Vagina (tissue), 2 donors: ENCODE measurements around the gene ADAMTS12.

ENCODE experiments used
- CTCF ChIP-seq, 3 experiments: fragments of 450-650 bp in 2 of 3; fragments of 200-600 bp in 1 of 3; sonication (generic) in 1 of 3; IDR thresholded peaks; one replicate each; pipeline ENCODE4 v1.5.1; 2017 to 2019; ENCODE audit warnings: antibody characterized with exemption in 3 of 3, mild to moderate bottlenecking in 2 of 3, moderate library complexity in 2 of 3
- POLR2A ChIP-seq, 2 donors: fragments of 450-650 bp; IDR thresholded peaks; one replicate each; pipeline ENCODE4 v1.6.1; 2017; ENCODE audit warnings: antibody characterized with exemption in 2 of 2, mild to moderate bottlenecking in 2 of 2, moderate library complexity in 2 of 2
- POLR2AphosphoS5 ChIP-seq, 2 donors: sonication (generic); formaldehyde crosslinking; IDR thresholded peaks; one replicate each; pipeline ENCODE4 v1.9.0; 2017; ENCODE audit warnings: antibody characterized with exemption in 2 of 2, mild to moderate bottlenecking in 2 of 2, low read depth in 1 of 2; ENCODE audit not compliant: insufficient read depth in 1 of 2

- TF ChIP-seq POLR2A (IDR thresholded peaks at IDR 0.05) (no peak), CTCF (IDR thresholded peaks at IDR 0.05) (no peak), POLR2AphosphoS5 (IDR thresholded peaks at IDR 0.05; ENCODE audit: insufficient read depth in 1 of 2, low read depth in 1 of 2) (no peak)
Measured at GRCh38 chr5:33890131-33891032, 1.4 kb downstream of the ADAMTS12 start.
